Peyer's patch (tissue), 4 donors: Measurements from ENCODE around the gene RREB1.

Experiments
- POLR2A ChIP-seq, 2 donors: fragments of 450-650 bp; IDR thresholded peaks; one replicate each; pipeline ENCODE4 v1.5.1; 2017; ENCODE audit warnings: antibody characterized with exemption in 2 of 2, mild to moderate bottlenecking in 2 of 2, moderate library complexity in 2 of 2
- TF ChIP-seq, protein P1 (sequence below), 6 experiments: fragments of 450-650 bp in 4 of 6; fragments of 200-600 bp in 2 of 6; sonication (generic) in 1 of 6; IDR thresholded peaks; one replicate each; pipeline ENCODE4 v1.5.1; 2017 to 2019; ENCODE audit warnings: antibody characterized with exemption in 6 of 6, mild to moderate bottlenecking in 3 of 6, moderate library complexity in 1 of 6

DNA sequence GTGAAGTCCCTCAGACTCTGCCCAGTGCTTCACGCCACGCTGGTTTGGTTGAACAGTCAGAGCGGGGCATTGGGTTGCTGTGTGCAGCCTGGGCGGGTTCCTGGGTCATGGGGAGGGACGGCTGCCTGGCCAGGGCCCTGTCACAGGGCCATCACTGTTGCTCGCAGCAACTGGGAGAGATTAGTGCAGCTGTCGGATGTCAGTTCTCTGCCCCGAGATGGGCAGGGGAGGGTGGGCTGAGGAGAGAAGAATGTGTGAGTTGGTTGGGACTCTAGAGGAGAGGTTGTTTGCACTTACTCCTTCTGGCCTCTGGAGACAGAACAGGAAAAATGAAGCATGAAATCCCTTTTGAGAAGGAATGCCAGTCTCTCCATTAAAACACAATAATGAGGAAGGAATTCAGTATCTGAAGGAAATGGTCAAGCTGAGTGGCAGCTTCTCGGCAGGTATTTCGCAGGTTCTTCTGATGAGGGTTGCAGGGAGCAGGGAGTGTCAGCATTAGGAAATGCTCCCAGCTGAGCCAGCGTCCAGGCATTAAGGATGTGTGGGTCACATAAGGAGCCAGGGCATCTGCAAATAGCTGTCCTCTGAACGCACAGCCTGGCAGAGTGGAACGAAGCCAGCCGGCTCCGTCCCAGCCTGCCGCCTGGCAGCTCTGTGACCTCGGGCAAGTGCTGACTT, 109.3 kb downstream of the RREB1 start:
- TF ChIP-seq, protein P1, sequence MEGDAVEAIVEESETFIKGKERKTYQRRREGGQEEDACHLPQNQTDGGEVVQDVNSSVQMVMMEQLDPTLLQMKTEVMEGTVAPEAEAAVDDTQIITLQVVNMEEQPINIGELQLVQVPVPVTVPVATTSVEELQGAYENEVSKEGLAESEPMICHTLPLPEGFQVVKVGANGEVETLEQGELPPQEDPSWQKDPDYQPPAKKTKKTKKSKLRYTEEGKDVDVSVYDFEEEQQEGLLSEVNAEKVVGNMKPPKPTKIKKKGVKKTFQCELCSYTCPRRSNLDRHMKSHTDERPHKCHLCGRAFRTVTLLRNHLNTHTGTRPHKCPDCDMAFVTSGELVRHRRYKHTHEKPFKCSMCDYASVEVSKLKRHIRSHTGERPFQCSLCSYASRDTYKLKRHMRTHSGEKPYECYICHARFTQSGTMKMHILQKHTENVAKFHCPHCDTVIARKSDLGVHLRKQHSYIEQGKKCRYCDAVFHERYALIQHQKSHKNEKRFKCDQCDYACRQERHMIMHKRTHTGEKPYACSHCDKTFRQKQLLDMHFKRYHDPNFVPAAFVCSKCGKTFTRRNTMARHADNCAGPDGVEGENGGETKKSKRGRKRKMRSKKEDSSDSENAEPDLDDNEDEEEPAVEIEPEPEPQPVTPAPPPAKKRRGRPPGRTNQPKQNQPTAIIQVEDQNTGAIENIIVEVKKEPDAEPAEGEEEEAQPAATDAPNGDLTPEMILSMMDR (IDR thresholded peaks at IDR 0.05) = no peak
- TF ChIP-seq POLR2A (IDR thresholded peaks at IDR 0.05) = no peak
